ENCODE data around the gene RCOR3. TPM values are rescaled to one million over a fixed set of nuclear protein-coding genes. Genes with fewer than 3 reads are reported as not detected.

RCOR3 gene
- total RNA-seq, 1 donor: 31.2 TPM

DNA sequence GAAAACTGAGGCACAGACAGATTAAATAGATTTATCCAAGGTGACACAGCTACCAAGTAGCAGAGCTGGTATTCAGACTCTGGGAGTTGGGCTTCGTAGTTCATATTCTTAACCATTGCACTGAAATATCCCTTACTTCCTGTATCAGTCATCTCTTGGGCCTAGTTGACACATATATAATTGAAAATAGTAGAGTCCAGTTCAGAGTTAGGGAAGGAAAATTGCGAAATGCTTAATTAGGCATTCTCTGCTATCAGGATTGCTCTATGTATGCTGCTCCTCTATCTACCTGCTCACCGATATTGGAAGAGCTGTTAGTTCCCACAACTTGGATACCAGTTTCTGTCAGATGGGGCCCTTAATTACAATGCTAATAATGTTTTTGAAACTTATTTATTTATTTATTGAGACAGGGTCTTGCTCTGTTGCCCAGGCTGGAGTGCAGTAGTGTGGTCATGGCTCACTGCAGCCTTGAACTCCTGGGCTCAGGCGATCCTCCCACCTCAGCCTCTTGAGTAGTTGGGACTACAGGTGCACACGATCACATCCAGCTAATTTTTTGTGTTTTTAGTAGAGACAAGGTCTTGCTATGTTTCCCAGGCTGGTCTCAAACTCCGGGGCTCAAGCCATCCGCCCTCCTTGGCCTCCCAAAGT is 8.2 kb downstream of the RCOR3 start:
- H3K4me3 ChIP-seq (ENCODE audit: low read depth, low read length): no peak overlapping the region
- no peak for DNase-seq (ENCODE audit: low read depth)
- TF ChIP-seq, protein P1, sequence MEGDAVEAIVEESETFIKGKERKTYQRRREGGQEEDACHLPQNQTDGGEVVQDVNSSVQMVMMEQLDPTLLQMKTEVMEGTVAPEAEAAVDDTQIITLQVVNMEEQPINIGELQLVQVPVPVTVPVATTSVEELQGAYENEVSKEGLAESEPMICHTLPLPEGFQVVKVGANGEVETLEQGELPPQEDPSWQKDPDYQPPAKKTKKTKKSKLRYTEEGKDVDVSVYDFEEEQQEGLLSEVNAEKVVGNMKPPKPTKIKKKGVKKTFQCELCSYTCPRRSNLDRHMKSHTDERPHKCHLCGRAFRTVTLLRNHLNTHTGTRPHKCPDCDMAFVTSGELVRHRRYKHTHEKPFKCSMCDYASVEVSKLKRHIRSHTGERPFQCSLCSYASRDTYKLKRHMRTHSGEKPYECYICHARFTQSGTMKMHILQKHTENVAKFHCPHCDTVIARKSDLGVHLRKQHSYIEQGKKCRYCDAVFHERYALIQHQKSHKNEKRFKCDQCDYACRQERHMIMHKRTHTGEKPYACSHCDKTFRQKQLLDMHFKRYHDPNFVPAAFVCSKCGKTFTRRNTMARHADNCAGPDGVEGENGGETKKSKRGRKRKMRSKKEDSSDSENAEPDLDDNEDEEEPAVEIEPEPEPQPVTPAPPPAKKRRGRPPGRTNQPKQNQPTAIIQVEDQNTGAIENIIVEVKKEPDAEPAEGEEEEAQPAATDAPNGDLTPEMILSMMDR (IDR thresholded peaks at IDR 0.05; ENCODE audit: insufficient read depth, low read length): no peak

DNA sequence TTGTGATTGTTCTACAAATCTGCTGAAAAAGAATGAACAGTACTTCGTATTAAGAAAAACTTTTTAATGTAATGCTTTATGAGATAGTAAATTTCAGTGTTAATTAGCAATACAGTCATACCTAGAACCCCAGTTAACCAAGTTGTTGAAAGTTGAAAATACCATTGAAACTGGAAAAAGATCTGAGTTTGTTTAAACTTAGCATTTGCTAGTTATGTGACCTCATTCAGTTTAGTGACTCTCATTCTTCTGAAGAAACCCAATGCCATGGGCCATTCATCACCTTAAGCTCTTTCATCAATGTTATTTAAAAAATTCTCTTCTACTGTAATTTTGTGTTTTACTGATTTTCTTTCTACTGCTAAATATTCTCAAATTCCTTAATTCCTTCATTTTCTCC is 20.2 kb downstream of the RCOR3 start:
- no peak overlapping the region for H3K4me3 ChIP-seq (ENCODE audit: low read depth, low read length)
- DNase-seq (ENCODE audit: low read depth): no peak
- TF ChIP-seq, protein P1 (IDR thresholded peaks at IDR 0.05; ENCODE audit: insufficient read depth, low read length): no peak

DNA sequence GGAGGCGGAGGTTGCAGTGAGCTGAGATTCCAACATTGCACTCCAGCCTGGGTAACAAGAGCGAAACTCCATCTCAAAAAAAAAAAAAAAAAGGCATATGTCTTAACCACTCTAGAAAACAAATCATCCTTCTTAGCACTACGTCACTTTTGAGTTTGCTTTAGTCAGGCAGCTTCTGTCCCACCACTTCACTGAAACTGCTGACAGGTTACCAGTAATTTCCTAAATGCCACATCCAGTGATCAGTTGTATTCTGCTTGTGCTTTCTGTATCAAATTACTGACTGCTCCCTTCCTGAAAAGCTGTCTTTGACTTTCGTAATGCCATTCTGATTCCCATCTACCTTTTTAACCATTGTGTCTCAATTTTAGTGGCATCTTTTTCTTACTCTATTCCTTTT is 21.7 kb downstream of the RCOR3 start:
- DNase-seq (ENCODE audit: low read depth): no peak

DNA sequence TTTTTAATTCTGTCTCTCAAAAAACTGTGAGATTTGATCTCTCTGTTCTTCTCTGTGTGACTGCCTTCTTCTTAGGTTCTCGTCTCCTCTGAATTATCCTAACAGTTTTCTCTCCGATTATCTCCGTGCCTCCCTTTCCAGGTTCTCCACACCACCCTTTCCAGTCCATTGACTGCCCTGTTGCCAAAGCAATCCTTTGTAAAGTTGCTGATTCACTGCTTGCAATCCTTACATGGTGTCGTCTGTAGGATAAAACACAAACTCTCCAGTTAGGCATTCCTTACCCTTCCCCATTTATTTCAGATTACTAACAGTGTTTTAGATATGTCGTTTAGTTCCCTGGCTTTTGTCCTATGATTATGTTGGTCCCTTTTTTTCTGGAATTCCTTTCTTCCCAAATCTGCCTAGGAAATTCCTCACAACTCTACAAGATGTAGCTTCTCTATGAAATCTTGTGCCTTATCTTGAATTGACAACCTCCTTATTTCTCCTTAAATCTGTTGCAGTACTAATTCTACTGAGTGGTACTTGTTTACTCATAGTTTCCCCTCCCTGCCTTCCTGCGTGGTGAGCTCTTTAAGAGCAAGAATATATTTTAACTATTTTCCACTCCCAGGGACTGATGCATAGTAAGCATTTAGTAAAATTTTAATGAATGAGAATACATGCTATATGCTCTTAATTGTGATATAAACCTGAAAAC is 22.3 kb downstream of the RCOR3 start:
- no peak overlapping the region for H3K4me3 ChIP-seq (ENCODE audit: low read depth, low read length)
- DNase-seq (ENCODE audit: low read depth): peak; percentile 47
- TF ChIP-seq, protein P1 (IDR thresholded peaks at IDR 0.05; ENCODE audit: insufficient read depth, low read length): no peak

More for the DNA sequence above, 21.7 kb downstream of the RCOR3 start:
- no peak overlapping the region for H3K4me3 ChIP-seq (ENCODE audit: low read depth, low read length)
- TF ChIP-seq, protein P1 (IDR thresholded peaks at IDR 0.05; ENCODE audit: insufficient read depth, low read length): no peak

DNA sequence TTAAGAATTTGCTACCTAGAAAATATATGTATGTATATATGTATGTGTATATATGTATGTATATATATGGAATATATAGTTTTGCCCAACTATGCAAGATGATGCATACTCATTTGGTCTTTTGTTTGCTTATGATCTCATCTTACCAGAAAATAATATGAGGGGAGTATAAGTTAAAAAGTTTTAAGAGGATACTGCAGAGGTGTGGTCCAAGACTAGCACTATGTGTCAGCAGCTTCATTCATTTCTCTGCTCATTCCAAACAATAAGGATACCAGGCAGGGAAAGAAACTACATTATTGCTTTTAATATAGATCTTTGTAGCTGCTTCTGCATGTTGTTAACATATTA is 22.8 kb downstream of the RCOR3 start:
- TF ChIP-seq, protein P1 (IDR thresholded peaks at IDR 0.05; ENCODE audit: insufficient read depth, low read length): no peak
- H3K4me3 ChIP-seq (ENCODE audit: low read depth, low read length): no peak overlapping the region
- no peak for DNase-seq (ENCODE audit: low read depth)

DNA sequence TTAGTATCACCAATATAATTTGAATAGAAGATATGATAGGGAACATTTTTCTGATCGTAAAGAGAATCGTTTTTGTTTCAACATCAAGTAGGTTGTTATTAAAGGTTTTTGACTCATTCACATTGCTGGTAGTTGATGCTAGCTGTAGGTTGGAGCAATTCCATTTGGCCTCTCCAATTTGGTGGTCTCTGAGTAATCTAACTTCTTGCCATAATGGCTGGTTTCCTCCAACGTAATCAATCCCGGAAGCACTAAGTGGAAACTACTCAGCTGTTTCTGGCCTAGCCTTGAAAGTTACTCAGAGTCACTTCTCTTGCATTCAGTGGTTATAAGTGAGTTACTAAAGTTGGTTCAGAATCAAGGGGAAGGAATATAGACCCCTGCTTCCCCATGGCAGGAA is 26.0 kb downstream of the RCOR3 start:
- H3K4me3 ChIP-seq (ENCODE audit: low read depth, low read length): no peak overlapping the region
- DNase-seq (ENCODE audit: low read depth): peak; percentile 48
- TF ChIP-seq, protein P1 (IDR thresholded peaks at IDR 0.05; ENCODE audit: insufficient read depth, low read length): no peak

Data from fibroblast of the aortic adventitia (primary cell).